Measurements from ENCODE around the gene RGS6. TPM values are rescaled to one million over a fixed set of nuclear protein-coding genes. Genes with fewer than 3 reads are reported as not detected.

Gene RGS6
- total RNA-seq, 4 donors from 2014 or later: 7.6 to 25.3 (median 17.2) TPM

DNA sequence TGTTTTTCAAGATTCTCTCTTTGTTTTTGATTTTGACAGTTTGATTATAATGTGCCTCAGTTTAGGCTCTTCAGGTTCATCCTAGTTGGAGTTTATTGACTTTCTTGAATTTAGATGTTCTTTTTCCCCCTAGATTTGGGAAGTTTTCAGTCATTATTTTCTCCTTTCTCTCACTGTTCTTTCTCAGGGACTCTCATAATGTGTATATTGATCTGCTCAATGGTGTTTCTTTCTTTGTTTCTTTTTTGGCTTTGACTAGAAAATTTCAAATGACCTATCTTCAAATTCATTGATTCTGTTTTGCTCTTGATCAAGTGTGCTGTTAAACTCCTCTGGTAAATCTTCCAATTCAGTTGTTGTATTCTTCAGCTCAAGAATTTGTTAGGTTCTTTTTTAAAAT, 108.3 kb downstream of the RGS6 start:
- no peak overlapping the region for H3K27ac ChIP-seq
- intact Hi-C loops (cut with DNase I): no loop called here
- TF ChIP-seq, protein P1, sequence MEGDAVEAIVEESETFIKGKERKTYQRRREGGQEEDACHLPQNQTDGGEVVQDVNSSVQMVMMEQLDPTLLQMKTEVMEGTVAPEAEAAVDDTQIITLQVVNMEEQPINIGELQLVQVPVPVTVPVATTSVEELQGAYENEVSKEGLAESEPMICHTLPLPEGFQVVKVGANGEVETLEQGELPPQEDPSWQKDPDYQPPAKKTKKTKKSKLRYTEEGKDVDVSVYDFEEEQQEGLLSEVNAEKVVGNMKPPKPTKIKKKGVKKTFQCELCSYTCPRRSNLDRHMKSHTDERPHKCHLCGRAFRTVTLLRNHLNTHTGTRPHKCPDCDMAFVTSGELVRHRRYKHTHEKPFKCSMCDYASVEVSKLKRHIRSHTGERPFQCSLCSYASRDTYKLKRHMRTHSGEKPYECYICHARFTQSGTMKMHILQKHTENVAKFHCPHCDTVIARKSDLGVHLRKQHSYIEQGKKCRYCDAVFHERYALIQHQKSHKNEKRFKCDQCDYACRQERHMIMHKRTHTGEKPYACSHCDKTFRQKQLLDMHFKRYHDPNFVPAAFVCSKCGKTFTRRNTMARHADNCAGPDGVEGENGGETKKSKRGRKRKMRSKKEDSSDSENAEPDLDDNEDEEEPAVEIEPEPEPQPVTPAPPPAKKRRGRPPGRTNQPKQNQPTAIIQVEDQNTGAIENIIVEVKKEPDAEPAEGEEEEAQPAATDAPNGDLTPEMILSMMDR (IDR thresholded peaks at IDR 0.05): no peak
- TF ChIP-seq POLR2A (IDR thresholded peaks at IDR 0.05): no peak
- no peaks in the 10 kb centered on the region for H3K36me3 ChIP-seq
- no peaks in the 10 kb centered on the region for H3K9me3 ChIP-seq
- H3K27me3 ChIP-seq: no peaks in the 10 kb centered on the region
- DNase-seq: no peak
- H3K4me3 ChIP-seq (replicated peaks in 1 of 3): no peak overlapping the region
- H3K4me1 ChIP-seq: no peaks in the 10 kb centered on the region

DNA sequence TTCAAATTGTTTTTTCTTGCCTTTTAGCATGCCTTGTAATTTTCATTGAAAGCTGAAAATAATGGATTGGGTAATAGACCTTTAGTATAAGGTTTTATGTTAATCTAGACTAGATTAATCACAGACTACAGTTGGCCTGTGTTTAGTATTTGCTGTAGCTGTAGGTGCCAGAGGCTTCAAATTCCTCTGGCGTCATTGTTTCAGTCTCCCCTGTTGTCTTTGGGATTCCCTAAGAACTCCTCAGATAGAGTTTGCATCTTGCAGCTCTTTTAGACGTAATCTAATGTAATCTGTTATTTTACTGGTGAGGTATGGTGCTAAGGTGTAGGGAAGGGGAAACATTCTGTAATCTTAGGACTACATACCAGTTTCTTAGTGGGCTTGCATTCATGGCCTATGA, 113.0 kb downstream of the RGS6 start:
- TF ChIP-seq POLR2A (IDR thresholded peaks at IDR 0.05): no peak
- TF ChIP-seq, protein P1 (IDR thresholded peaks at IDR 0.05): no peak
- Histone ChIP-seq H3K4me3 (replicated peaks in 1 of 3) (no peak overlapping the region), H3K4me1 (no peaks in the 10 kb centered on the region), H3K27ac (no peak overlapping the region), H3K9me3 (no peaks in the 10 kb centered on the region), H3K27me3 (no peaks in the 10 kb centered on the region), H3K36me3 (no peaks in the 10 kb centered on the region)
- WGBS, 2 donors: 75 to 86% methylated on average over 2 of the region's 2 CpGs
- DNase-seq: no peak
- intact Hi-C loops (cut with DNase I): no loop called here

DNA sequence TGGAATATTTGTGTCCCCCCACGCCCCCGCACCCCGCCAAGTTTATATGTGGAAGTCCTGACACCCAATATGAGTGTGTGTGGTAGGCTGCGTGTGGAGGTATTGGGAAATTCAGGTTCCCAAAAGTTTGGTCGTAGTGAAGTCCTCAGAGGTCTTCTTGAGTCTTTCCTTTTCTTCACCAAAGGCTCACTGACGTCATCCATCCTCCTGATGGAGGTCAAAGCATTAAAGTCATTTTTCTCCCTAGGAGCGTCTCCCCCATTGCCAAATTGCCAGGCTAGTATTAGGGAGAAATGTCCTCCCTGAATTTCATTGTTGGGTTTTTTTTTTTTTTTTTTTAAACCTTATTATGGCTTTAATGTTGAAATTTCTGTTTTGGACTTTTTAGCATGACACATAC, 113.7 kb downstream of the RGS6 start:
- intact Hi-C loops (cut with DNase I): no loop called here
- TF ChIP-seq, protein P1 (IDR thresholded peaks at IDR 0.05): no peak
- TF ChIP-seq POLR2A (IDR thresholded peaks at IDR 0.05): no peak
- no peak overlapping the region for H3K27ac ChIP-seq
- H3K9me3 ChIP-seq: no peaks in the 10 kb centered on the region
- H3K4me1 ChIP-seq: no peaks in the 10 kb centered on the region
- H3K36me3 ChIP-seq: no peaks in the 10 kb centered on the region
- 91 to 93% methylated on average over 7 of the region's 7 CpGs for whole genome bisulfite sequencing, 2 donors
- no peak overlapping the region for H3K4me3 ChIP-seq (replicated peaks in 1 of 3)
- H3K27me3 ChIP-seq: no peaks in the 10 kb centered on the region
- no peak for DNase-seq

DNA sequence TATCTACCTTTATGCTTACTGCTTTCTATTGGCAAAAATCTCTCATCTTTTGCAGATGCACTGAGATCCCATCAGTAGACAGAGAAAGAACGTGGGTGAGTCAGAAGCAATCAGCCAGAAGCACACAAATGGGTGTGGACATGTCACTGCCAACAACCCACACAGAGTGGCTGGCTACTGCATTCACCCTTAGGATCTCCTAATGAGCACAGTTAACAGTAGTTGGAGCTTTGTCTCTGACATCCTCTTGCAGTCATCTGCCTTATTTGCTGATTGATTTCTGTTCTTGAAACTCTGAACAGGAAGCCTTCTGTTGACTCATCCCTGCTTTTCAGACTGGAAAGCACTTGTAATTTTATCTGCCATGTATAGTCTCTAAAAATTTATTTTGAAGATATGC, 117.2 kb downstream of the RGS6 start:
- intact Hi-C loops (cut with DNase I): no loop called here
- Histone ChIP-seq H3K9me3 (no peaks in the 10 kb centered on the region), H3K4me3 (replicated peaks in 1 of 3) (no peak overlapping the region), H3K36me3 (no peaks in the 10 kb centered on the region), H3K27ac (no peak overlapping the region), H3K4me1 (no peaks in the 10 kb centered on the region), H3K27me3 (no peaks in the 10 kb centered on the region)
- WGBS, 2 donors: 43 to 68% methylated on average over 1 of the region's 1 CpG
- no peak for DNase-seq
- TF ChIP-seq POLR2A (IDR thresholded peaks at IDR 0.05): no peak
- TF ChIP-seq, protein P1 (IDR thresholded peaks at IDR 0.05): no peak

DNA sequence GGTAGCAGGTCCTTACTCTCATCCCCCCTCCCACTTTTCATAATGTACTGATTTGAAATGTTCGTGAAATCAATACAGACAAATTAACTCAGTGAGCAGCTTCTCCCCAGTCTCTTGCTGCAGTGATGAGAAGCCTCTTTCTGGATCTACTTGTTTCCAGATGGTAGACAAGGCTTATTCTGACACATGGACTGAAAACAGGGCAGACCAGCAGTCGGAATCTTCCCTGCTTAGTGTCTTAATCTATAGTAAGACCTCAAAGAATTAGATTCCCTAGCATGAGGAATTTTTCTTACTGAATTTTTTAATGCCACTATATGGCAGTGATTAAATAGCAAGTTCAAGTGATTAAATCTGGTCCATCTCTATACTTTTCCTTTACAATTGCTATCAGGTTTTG, 120.1 kb downstream of the RGS6 start:
- H3K9me3 ChIP-seq: no peaks in the 10 kb centered on the region
- 82 to 89% methylated on average over 2 of the region's 2 CpGs for WGBS, 2 donors
- intact Hi-C loops (cut with DNase I): no loop called here
- no peaks in the 10 kb centered on the region for H3K36me3 ChIP-seq
- no peak overlapping the region for H3K4me3 ChIP-seq (replicated peaks in 1 of 3)
- no peaks in the 10 kb centered on the region for H3K27me3 ChIP-seq
- H3K27ac ChIP-seq: no peak overlapping the region
- TF ChIP-seq, protein P1 (IDR thresholded peaks at IDR 0.05): no peak
- no peak for DNase-seq
- H3K4me1 ChIP-seq: no peaks in the 10 kb centered on the region

All from thyroid gland (tissue), 4 donors.